SK-N-SH treated with all-trans-retinoic acid at 6 μM for 48 hours (cell line): ENCODE results near the gene DOCK1.

Source experiments
- ATAC-seq: fragments of 200-7000 bp; cut with Tn5 transposase; 3 replicates; pipeline ENCODE4 v1.9.1; 2020; ENCODE audit warnings: mild to moderate bottlenecking, moderate library complexity
- ARNTL ChIP-seq: fragments of 450-650 bp; formaldehyde crosslinking; IDR thresholded peaks from 2 replicates; pipeline ENCODE4 v1.5.0; 2020; ENCODE audit warnings: low read depth, mild to moderate bottlenecking, moderate library complexity, borderline replicate concordance
- BACH2 ChIP-seq: fragments of 250-450 bp; sonication (Bioruptor Pico); IDR thresholded peaks from 2 replicates; pipeline ENCODE4 v1.9.0; 2021; ENCODE audit warnings: mild to moderate bottlenecking, borderline replicate concordance
- CREB5 ChIP-seq: fragments of 250-450 bp; sonication (Bioruptor Pico); IDR thresholded peaks from 2 replicates; pipeline ENCODE4 v1.5.1; 2020; ENCODE audit warnings: low read depth, mild to moderate bottlenecking, moderate library complexity
- CSDC2 ChIP-seq: fragments of 250-450 bp; sonication (Bioruptor Pico); IDR thresholded peaks from 2 replicates; pipeline ENCODE4 v1.5.0; 2020; ENCODE audit warnings: mild to moderate bottlenecking, moderate library complexity
- CSRNP3 ChIP-seq: fragments of 250-450 bp; sonication (Bioruptor Pico); IDR thresholded peaks from 2 replicates; pipeline ENCODE4 v1.5.1; 2021; ENCODE audit warnings: mild to moderate bottlenecking, moderate library complexity
- ESRRG ChIP-seq: fragments of 250-450 bp; sonication (Bioruptor Pico); IDR thresholded peaks from 2 replicates; pipeline ENCODE4 v1.6.1; 2021; ENCODE audit warnings: mild to moderate bottlenecking
- GLIS3 ChIP-seq: fragments of 250-450 bp; sonication (Bioruptor Pico); IDR thresholded peaks from 2 replicates; pipeline ENCODE4 v1.5.0; 2020; ENCODE audit warnings: mild to moderate bottlenecking, moderate library complexity
- ISL1 ChIP-seq: fragments of 250-450 bp; sonication (Bioruptor Pico); IDR thresholded peaks from 2 replicates; pipeline ENCODE4 v2.1.2; 2022; ENCODE audit warnings: mild to moderate bottlenecking, moderate library complexity
- OSR1 ChIP-seq: fragments of 250-450 bp; sonication (Bioruptor Pico); IDR thresholded peaks from 2 replicates; pipeline ENCODE4 v1.8.0; 2022; ENCODE audit warnings: moderate library complexity, mild to moderate bottlenecking, inconsistent platforms
- PATZ1 ChIP-seq: fragments of 250-450 bp; sonication (Bioruptor Pico); IDR thresholded peaks from 2 replicates; pipeline ENCODE4 v1.8.0; 2020; ENCODE audit warnings: mild to moderate bottlenecking, moderate library complexity, borderline replicate concordance
- POU6F1 ChIP-seq: fragments of 250-450 bp; sonication (Bioruptor Pico); IDR thresholded peaks from 2 replicates; pipeline ENCODE4 v1.8.0; 2021; ENCODE audit warnings: low read depth, mild to moderate bottlenecking, moderate library complexity, borderline replicate concordance
- PPARA ChIP-seq: fragments of 250-450 bp; sonication (Bioruptor Pico); IDR thresholded peaks from 2 replicates; pipeline ENCODE4 v1.5.0; 2020; ENCODE audit warnings: mild to moderate bottlenecking, borderline replicate concordance
- RARB ChIP-seq: fragments of 250-450 bp; sonication (Bioruptor Pico); IDR thresholded peaks from 2 replicates; pipeline ENCODE4 v1.8.0; 2021; ENCODE audit warnings: mild to moderate bottlenecking, moderate library complexity
- SNAI2 ChIP-seq: fragments of 250-450 bp; sonication (Bioruptor Pico); IDR thresholded peaks from 2 replicates; pipeline ENCODE4 v1.5.0; 2020; ENCODE audit warnings: mild to moderate bottlenecking, moderate library complexity
- TOX ChIP-seq: fragments of 250-450 bp; sonication (Bioruptor Pico); IDR thresholded peaks from 2 replicates; pipeline ENCODE4 v1.8.0; 2021; ENCODE audit warnings: mild to moderate bottlenecking, moderate library complexity, borderline replicate concordance
- ZFP3 ChIP-seq: fragments of 250-450 bp; sonication (Bioruptor Pico); IDR thresholded peaks from 2 replicates; pipeline ENCODE4 v1.5.0; 2020; ENCODE audit warnings: mild to moderate bottlenecking, moderate library complexity
- ZFP30 ChIP-seq: fragments of 450-650 bp; formaldehyde crosslinking; IDR thresholded peaks from 2 replicates; pipeline ENCODE4 v1.5.0; 2022; ENCODE audit warnings: mild to moderate bottlenecking, moderate library complexity
- ZNF565 ChIP-seq: fragments of 450-650 bp; formaldehyde crosslinking; conservative IDR thresholded peaks from 2 replicates; pipeline ENCODE4 v1.5.0; 2020; ENCODE audit warnings: low read depth, mild to moderate bottlenecking, moderate library complexity
- ZNF70 ChIP-seq: fragments of 450-650 bp; formaldehyde crosslinking; IDR thresholded peaks from 2 replicates; pipeline ENCODE4 v1.5.0; 2020; ENCODE audit warnings: mild to moderate bottlenecking, moderate library complexity
- ZNF8 ChIP-seq: fragments of 450-650 bp; formaldehyde crosslinking; IDR thresholded peaks from 2 replicates; pipeline ENCODE4 v1.5.0; 2020; ENCODE audit warnings: mild to moderate bottlenecking, moderate library complexity
- TF ChIP-seq, protein P1 (sequence below): fragments of 250-450 bp; sonication (Bioruptor Pico); IDR thresholded peaks from 2 replicates; pipeline ENCODE4 v1.5.0; 2020; ENCODE audit warnings: mild to moderate bottlenecking, moderate library complexity

DOCK1 gene

GRCh38 chr10:127227663-127228062 lies 322.4 kb downstream of the DOCK1 start:
- no peak for ATAC-seq

GRCh38 chr10:127228195-127228787 lies 323.1 kb downstream of the DOCK1 start:
- no peak for ATAC-seq
- TF ChIP-seq PPARA (CRISPR knock-in tag) (no peak), CREB5 (CRISPR knock-in tag) (no peak), PATZ1 (CRISPR knock-in tag) (no peak), CSDC2 (CRISPR knock-in tag) (no peak), ZNF565 (CRISPR knock-in tag) (no peak), GLIS3 (CRISPR knock-in tag) (no peak), POU6F1 (CRISPR knock-in tag) (no peak), ESRRG (CRISPR knock-in tag) (no peak), BACH2 (CRISPR knock-in tag) (no peak), ZNF8 (CRISPR knock-in tag) (no peak), ZFP3 (CRISPR knock-in tag) (no peak), RARB (no peak), TOX (CRISPR knock-in tag) (no peak), ISL1 (no peak), ARNTL (CRISPR knock-in tag) (no peak), CSRNP3 (CRISPR knock-in tag) (no peak), ZFP30 (no peak), OSR1 (CRISPR knock-in tag) (no peak)
- TF ChIP-seq, protein P1, sequence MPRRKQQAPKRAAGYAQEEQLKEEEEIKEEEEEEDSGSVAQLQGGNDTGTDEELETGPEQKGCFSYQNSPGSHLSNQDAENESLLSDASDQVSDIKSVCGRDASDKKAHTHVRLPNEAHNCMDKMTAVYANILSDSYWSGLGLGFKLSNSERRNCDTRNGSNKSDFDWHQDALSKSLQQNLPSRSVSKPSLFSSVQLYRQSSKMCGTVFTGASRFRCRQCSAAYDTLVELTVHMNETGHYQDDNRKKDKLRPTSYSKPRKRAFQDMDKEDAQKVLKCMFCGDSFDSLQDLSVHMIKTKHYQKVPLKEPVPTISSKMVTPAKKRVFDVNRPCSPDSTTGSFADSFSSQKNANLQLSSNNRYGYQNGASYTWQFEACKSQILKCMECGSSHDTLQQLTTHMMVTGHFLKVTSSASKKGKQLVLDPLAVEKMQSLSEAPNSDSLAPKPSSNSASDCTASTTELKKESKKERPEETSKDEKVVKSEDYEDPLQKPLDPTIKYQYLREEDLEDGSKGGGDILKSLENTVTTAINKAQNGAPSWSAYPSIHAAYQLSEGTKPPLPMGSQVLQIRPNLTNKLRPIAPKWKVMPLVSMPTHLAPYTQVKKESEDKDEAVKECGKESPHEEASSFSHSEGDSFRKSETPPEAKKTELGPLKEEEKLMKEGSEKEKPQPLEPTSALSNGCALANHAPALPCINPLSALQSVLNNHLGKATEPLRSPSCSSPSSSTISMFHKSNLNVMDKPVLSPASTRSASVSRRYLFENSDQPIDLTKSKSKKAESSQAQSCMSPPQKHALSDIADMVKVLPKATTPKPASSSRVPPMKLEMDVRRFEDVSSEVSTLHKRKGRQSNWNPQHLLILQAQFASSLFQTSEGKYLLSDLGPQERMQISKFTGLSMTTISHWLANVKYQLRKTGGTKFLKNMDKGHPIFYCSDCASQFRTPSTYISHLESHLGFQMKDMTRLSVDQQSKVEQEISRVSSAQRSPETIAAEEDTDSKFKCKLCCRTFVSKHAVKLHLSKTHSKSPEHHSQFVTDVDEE (CRISPR knock-in tag) = no peak

More at GRCh38 chr10:127227663-127228062, 322.4 kb downstream of the DOCK1 start:
- TF ChIP-seq PPARA (CRISPR knock-in tag) (no peak), OSR1 (CRISPR knock-in tag) (no peak), CREB5 (CRISPR knock-in tag) (no peak), ZFP3 (CRISPR knock-in tag) (no peak), CSDC2 (CRISPR knock-in tag) (no peak), ZNF70 (CRISPR knock-in tag) (no peak), GLIS3 (CRISPR knock-in tag) (no peak), SNAI2 (no peak)
